GM12873 (cell line): Measurements from ENCODE around the gene CELF5.

ENCODE experiments used
- TF ChIP-seq, protein P1 (sequence below): IDR thresholded peaks from 2 replicates; pipeline ENCODE4 v1.5.1; 2012; ENCODE audit warnings: low read depth, mild to moderate bottlenecking, moderate library complexity, low read length, control low read depth; ENCODE audit not compliant: insufficient read depth; ENCODE audit errors: missing control alignments

Gene CELF5

DNA sequence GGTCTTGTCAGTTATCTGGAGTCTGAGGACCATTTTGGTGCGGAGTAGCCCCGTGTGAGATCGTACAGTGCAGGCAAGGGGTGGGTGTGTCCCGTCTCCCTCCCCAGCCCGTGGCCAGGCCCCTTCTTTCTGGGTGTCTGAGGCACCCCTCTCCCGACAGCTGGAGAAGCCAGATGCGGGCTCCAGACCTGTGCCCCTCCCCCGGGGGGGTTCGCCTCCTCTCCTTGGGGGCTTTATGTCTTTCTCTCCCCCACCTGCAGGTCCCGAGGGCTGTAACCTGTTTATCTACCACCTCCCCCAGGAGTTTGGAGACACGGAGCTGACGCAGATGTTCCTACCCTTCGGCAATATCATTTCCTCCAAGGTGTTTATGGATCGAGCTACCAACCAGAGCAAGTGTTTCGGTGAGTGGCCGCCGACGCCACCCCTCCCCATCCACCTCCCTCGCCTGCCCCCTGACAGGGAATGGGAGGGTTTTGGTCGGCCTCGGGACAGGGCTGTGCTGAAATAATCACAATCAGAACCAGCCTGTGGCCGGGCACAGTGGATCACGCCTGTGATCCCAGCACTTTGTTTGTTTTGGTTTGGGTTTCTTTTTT, 65.6 kb downstream of the CELF5 start:
- TF ChIP-seq, protein P1, sequence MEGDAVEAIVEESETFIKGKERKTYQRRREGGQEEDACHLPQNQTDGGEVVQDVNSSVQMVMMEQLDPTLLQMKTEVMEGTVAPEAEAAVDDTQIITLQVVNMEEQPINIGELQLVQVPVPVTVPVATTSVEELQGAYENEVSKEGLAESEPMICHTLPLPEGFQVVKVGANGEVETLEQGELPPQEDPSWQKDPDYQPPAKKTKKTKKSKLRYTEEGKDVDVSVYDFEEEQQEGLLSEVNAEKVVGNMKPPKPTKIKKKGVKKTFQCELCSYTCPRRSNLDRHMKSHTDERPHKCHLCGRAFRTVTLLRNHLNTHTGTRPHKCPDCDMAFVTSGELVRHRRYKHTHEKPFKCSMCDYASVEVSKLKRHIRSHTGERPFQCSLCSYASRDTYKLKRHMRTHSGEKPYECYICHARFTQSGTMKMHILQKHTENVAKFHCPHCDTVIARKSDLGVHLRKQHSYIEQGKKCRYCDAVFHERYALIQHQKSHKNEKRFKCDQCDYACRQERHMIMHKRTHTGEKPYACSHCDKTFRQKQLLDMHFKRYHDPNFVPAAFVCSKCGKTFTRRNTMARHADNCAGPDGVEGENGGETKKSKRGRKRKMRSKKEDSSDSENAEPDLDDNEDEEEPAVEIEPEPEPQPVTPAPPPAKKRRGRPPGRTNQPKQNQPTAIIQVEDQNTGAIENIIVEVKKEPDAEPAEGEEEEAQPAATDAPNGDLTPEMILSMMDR: no peak

DNA sequence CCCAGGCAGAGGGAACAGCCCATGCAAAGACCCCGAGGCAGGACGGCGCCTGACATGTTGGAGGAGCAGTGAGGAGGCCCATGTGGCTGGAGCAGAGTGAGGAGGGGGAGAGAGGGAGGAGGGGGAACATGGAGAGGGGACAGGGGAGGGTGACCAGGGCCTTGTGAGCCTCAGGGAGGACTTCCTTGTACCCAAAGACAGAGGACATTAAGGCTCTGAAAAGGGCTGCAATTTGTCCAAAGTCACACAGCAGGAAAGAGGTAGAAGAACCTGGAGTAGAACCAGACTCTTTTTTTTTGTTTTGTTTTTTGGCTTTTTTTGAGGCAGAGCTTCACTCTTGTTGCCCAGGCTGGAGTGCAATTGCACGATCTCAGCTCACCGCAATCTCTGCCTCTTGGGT, 67.2 kb downstream of the CELF5 start:
- TF ChIP-seq, protein P1: no peak

DNA sequence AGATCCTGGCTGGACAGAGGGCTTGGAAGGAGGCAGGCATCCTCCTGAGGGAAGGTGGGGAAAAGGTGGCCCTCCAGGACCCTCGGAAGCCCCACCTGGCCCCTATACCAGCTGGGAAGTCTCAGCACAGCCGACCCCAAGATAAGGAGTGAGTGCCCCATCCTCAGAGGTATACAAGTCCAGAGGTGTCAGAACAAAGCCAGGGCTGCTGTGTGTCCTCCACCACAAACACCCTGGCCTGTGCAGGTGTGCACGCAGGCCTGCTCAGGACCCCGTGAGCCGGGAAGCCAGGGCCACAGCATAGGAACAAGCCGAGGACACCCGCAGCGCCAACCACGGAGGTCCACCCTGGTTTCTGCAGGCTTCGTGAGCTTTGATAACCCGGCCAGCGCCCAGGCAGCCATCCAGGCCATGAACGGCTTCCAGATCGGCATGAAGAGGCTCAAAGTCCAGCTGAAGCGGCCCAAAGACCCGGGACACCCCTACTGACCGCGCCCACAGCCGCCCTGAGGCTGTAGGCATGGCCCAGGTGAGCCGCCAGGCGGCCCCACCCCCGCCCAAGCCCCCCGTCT, 68.6 kb downstream of the CELF5 start:
- TF ChIP-seq, protein P1: no peak

DNA sequence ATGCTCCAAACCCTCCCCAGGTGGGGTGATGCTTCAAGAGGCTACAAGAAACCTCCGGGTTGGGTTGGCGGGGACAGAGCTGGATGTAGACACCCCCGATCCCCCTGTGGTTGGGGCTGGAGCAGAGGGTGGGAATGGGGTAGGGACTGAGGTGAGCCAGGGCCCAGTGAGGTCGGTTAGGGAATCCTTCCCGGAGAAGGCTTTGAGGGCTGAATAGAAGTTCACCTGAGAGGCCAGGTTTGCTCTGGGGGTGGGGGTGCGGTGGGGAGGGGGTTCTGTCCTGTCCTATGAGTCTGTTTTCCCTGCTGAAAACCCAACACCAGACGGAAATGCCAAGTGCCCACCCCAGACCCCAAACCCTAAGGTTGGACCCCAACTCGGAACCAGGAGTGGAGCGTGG, 69.1 kb downstream of the CELF5 start:
- TF ChIP-seq, protein P1: no peak

DNA sequence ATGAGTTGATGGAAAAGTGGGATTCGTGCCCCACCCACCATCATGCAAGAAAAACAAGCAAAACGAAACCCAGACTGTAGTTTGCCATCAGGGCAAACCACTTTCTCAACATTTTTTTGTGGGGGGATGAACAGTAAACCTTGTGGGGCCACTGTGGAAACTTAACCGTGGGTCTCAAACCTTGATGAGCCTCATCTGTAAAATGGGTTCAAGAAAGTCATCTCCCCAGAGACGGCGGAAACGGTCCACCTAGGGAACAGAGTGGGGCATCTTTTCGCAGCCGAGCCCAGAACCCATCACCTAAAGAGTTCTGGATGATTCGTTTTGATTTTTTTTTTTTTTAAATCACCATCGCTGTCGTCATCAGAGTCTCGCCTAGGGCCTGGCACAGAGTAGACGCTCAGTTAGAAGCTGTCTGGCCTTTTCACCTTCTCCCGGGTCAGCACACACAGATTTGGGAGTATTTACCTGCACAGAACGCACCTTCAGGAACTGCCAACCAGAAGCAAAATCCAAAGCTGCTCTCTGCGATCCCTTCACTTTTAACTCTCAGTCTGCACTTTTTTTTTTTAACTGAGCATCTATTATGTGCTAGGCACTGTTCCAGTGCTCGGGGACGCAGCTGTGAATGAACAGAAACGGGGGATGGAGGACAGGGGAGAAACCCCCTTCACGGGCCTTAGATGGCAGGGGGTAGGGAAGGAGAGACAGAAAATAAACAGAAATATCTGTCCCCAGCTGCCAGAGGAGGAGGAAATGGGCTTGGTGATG, 69.8 kb downstream of the CELF5 start:
- TF ChIP-seq, protein P1: no peak

DNA sequence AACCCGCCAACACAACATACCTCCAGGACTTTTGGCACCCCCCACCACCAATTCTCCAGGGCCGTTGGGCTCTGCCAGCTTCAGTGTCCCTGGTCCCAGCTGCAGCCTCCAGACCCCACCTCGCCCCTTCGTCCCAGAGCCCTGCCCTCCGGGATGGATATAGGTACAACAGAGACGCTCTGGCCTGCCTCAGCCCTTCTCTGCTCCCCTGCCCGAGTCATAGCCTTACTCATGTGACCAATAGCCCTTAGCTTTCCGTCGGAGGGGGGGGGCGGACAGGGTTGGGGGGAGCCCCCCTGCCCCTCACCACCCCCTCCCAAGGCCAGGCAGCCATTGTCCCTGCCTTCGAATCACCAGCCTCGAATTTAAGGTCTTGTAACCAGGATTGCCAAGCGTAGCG, 71.1 kb downstream of the CELF5 start:
- TF ChIP-seq, protein P1: no peak

DNA sequence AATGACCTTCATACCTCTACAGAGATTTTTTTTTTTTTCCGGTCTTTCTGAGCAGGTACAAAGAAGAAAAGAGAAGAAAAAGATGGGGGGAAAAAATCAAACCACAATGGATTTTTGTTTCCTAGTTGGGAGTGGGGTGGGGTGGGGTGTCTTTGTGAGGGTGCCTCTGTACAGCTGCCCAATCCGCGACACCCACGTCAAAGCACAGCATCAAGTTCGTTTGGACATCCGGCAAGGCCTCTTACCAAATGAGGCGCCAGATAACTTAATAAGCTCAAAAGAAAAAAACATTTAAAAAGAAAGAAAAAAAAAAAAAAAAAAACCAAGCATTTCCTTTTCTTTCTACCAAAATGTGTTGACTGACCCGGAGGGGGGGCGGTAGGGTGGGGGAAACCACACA, 71.6 kb downstream of the CELF5 start:
- TF ChIP-seq, protein P1: no peak
